ENCODE data around the gene EDRF1.

DNA sequence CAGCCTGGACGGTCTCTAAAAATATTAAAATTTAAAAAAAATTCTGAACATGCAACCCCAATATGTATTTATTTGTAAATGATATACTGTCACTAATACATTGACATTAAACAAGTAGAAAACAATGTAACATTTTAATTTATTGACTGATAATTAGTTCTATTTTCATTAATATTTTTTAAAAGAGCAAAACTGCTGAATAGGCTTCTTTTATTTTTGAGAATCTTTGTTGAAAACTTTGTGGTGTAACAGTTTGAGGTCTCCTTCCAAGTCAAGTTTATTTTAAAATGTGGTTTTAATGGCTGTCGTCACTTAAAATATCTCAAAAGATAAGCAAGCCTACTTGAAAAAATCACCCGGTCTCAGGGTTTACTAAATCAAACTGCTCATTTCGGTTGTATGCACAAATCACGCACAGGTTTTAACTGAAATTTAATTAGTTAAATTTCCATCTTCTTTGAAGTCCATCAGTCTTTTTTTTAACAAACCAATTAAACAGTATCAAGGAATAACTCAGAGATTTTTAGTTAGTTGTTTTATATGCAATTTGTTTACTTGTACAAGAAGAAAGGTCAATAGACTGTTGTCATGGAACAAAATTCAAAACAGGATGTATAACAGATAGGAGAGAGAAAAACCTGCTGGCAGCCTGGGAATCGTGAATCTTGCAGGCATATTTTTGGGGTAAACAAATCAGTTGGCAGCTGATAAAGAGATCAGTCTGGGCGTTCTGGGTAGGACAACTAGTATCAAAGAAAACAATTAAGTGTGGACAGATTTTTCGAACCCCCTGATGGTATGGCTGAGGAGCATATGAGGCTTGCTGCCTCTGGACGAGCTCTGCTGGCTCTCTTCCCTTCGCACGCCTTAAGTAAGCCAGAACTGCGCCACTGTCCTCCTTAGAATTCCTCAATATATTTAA, 9.7 kb upstream of the EDRF1 start:
- TF ChIP-seq, protein P1, sequence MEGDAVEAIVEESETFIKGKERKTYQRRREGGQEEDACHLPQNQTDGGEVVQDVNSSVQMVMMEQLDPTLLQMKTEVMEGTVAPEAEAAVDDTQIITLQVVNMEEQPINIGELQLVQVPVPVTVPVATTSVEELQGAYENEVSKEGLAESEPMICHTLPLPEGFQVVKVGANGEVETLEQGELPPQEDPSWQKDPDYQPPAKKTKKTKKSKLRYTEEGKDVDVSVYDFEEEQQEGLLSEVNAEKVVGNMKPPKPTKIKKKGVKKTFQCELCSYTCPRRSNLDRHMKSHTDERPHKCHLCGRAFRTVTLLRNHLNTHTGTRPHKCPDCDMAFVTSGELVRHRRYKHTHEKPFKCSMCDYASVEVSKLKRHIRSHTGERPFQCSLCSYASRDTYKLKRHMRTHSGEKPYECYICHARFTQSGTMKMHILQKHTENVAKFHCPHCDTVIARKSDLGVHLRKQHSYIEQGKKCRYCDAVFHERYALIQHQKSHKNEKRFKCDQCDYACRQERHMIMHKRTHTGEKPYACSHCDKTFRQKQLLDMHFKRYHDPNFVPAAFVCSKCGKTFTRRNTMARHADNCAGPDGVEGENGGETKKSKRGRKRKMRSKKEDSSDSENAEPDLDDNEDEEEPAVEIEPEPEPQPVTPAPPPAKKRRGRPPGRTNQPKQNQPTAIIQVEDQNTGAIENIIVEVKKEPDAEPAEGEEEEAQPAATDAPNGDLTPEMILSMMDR (IDR thresholded peaks at IDR 0.05), result no peak
- no peak for TF ChIP-seq POLR2A (IDR thresholded peaks at IDR 0.05)

All from testis (tissue), 2 donors.